GM20000 (cell line): ENCODE measurements around the gene STXBP4.

Experiments used
- DNase-seq: peaks from one replicate; pipeline ENCODE4 v3.0.0; 2012; ENCODE audit warnings: low spot score
- TF ChIP-seq, protein P1 (sequence below): IDR thresholded peaks from 2 replicates; pipeline ENCODE4 v1.5.1; 2012; ENCODE audit warnings: mild to moderate bottlenecking, control low read depth; ENCODE audit errors: extremely low read depth, missing control alignments

The STXBP4 gene

DNA sequence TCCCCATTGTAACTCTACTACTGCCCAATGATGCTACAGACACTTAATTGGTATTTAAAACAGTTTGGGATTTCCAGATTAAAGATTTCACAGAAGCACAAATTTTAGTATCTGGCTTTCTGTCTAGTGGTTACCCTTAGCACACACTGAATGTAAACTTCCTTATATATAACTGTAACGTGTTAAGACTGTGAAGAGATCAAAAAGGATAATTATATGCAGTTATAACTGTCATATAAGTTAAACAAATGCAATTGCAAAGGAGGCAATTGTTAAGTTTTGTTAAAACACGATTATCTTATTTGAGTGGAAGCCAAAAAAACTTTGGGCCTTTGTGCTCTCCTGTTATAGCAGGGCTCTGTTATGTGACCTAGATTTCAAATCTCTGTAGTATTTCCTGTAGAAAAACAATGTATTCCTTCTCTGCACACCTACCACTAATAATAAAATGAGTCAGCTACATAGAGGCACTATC is 147.9 kb downstream of the STXBP4 start:
- no peak for DNase-seq
- TF ChIP-seq, protein P1, sequence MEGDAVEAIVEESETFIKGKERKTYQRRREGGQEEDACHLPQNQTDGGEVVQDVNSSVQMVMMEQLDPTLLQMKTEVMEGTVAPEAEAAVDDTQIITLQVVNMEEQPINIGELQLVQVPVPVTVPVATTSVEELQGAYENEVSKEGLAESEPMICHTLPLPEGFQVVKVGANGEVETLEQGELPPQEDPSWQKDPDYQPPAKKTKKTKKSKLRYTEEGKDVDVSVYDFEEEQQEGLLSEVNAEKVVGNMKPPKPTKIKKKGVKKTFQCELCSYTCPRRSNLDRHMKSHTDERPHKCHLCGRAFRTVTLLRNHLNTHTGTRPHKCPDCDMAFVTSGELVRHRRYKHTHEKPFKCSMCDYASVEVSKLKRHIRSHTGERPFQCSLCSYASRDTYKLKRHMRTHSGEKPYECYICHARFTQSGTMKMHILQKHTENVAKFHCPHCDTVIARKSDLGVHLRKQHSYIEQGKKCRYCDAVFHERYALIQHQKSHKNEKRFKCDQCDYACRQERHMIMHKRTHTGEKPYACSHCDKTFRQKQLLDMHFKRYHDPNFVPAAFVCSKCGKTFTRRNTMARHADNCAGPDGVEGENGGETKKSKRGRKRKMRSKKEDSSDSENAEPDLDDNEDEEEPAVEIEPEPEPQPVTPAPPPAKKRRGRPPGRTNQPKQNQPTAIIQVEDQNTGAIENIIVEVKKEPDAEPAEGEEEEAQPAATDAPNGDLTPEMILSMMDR = no peak

DNA sequence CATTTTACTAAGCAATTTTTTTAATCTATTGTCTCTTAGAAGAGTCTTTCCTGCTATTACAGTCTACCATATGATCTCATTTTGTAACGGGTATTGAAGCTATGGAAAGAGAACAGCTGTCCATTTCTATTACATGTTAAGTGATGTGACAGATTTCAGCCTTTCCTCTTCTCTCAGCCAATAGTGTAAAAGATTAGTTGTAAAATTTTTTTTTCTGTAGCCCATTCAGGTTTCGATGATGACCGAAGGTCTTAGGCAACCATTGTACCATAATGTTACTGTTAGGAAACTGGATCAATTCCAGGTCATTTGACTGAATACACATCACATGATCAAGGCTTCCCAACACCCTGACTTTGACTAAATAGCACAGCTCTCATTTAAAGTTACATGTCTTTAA is 148.6 kb downstream of the STXBP4 start:
- DNase-seq = no peak
- TF ChIP-seq, protein P1 = no peak

DNA sequence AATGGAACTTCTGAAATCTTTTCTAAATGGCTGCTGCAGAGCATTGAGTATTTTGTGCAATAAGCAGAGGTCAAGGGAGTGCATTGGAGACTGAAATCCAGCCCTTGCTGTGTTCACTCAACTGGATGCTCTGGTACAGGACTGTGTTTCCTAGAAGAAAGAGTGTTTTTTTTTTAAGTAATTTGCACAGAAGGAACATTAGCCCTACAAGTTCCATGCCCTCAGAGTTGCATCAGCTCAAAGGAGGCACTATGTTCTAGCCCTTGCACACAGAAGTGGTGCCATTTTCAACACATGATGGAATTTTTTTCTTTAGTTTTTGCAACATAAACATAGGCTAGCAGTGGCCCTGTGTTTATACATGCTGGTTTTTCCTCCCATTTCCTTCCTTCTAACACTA is 152.1 kb downstream of the STXBP4 start:
- no peak for DNase-seq
- TF ChIP-seq, protein P1 = no peak

DNA sequence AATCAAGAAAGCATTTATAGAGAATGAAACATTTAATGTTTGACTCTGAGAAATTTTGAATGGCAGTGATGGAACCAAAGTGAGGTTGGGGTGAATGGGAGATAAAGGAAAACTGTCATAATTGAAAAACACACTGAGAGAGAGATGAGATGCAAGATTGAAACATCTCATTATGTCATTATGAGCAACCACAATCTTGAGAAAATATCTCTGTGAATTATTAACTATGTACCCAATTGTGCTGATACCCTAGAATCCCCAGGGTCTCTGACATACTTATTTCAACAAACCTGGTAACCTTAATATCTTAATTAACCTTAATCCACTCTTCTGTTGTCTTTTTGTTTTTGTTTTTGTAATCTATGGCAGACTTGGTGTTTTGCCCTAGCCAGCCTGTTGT is 152.7 kb downstream of the STXBP4 start:
- DNase-seq = no peak
- TF ChIP-seq, protein P1 = no peak

DNA sequence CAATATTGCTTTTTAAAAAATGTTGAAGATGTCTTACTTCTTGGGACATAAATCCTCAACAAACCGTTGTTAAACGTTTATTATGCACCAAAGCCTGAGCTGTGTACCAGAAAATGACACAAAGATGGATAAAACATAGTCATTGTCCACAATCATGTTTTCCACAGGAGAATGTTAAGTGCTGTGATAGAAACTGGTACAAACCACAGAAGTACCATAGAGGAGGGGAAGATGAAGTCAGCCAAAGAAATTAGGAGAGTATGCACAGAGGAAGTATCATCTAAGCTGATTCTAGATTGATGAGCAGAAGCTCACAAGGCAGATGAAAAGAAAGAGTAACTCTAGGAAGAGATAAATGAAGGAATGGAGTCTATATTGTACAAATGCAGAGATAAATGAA is 153.5 kb downstream of the STXBP4 start:
- DNase-seq = no peak
- TF ChIP-seq, protein P1 = no peak

DNA sequence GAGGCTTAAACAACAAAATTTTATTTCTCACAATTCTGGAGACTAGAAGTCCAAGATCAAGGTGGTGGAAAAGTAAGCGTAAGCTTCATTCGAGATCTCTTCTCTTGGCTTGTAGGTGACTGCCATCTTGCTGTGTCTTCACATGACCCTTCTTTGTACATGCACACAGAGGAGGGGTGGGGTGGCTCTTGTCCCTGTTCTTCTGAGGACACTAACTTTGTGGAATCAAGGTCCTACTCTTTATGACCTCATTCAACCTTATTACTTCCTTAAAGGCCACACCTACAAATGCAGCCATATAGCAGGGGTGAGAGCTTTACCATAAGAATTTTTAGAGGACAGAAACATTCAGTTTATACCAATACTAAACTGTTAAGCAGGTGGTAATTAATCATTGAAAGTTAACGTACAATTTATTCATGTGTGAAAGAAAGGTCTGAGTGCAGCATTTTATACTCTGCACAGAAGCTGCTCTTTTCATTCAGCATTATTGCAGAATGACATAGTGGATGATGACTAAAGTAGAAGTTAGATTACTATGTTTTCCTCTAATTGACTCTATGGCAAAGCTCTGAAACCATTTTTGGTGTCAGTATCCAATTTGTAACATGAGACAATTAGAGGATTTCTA is 156.3 kb downstream of the STXBP4 start:
- DNase-seq = no peak
- TF ChIP-seq, protein P1 = no peak

DNA sequence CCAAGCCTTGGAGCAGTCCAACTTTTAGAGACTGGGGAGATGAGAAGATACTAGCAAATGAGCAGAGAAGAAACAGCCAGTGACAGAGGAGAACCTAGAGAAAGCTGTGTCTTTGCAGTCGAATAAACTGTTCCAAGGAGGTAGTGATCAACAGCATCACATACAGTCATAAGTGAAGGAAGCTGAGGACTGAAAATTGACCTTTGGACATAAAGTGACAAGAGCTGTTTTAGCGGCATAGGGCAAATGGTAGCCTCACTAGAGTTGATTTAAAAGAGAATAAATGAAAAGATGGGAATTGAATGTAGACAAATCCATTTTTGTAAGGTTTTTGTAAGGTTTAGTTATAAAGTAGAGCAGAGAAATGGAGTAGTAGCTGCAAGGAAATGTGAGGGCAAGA is 165.0 kb downstream of the STXBP4 start:
- no peak for DNase-seq
- TF ChIP-seq, protein P1 = no peak
